ENCODE measurements around the gene TMBIM6.

DNA sequence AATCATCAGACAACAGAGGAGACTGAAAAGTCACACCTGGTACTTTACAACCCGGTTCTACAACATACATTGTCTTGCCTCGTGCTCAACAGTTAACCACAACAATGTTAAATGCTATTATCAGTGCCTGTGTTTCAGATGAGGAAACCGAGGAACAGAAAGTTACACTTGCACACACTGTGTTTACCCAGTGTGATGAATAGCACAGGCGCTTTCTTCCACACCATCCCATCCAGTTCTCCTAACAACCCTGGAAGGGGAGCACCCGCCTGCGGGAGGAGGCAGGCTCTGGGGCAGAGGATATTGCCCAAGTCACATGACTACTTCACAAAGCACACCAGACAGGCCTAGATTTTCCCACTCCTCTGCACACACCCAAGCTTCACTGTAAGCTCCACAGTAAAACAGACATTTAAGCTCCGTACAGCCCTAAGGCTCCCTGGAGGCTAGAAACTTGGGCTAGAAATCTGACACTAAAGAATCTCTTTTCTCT, 65.0 kb downstream of the TMBIM6 start:
- TF ChIP-seq CTCF (conservative IDR thresholded peaks at IDR 0.05 in 1 of 2, IDR thresholded peaks at IDR 0.05 in 1 of 2; ENCODE audit: extremely low read depth in 1 of 2, insufficient read depth in 1 of 2, low read depth in 1 of 2, low read length in 2 of 2), result no peak
- TF ChIP-seq EZH2 (IDR thresholded peaks at IDR 0.05; ENCODE audit: borderline replicate concordance, low read length), result no peak

Data from mammary epithelial cell (primary cell).